ENCODE results near the gene ADAMTSL3.
"Not testable (repeated sequence)": the region's sequence is repeated elsewhere in the genome, so short reads cannot be mapped to it uniquely, and the experiment has no call there.

ADAMTSL3 gene

DNA sequence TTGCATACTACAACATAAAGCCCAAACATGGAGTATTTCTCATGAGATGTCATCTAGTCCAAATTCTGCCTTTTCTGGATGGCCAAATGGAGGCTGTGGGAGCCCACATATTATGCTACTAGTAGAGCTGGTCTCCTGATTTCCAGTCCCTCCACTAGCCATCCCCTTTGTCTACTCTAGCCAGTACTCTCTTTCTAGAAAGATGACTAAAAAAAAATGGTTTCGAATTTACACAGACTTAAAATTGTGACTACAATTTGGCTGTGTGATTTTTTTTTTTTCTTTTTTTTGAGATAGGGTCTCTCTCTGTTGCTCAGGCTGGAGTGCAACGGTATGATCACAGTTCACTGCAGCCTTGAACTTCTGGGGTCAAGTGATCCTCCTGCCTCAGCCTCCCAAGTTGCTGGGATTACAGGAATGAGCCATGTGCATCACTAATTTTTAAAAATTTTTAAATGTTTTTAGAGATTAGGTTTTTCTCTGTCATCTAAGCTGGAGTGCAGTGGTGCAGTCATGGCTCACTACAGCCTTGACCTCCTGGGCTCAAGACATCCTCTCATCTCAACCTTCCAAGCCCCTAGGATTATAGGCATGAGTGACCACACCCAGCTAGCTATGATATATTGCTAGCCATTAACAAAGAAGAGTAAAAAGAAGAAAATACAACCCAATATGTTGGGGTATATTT, 273.9 kb downstream of the ADAMTSL3 start:
- no peak for DNase-seq (ENCODE audit: low read depth)

DNA sequence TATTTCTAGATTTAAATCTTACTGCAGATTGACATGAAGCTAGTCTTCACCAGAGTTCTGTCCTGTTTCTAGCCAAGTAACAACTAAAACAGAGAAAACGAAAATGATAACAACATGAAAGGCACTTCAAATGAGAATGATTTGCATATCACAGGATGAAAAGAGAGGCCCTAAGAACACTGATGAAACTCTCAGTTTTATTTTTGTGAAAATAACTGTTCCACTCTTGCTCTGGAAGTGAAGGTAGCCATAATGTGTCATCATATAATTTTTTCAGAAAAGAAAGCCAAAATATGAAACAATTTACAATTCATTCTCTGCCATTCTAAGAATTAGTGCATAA, 274.4 kb downstream of the ADAMTSL3 start:
- DNase-seq (ENCODE audit: low read depth) = no peak

GRCh38 chr15:83928878-83929418, 275.0 kb downstream of the ADAMTSL3 start:
- no peak for DNase-seq (ENCODE audit: low read depth)

GRCh38 chr15:83929619-83930018, 275.7 kb downstream of the ADAMTSL3 start:
- DNase-seq (ENCODE audit: low read depth) = no peak

GRCh38 chr15:83930392-83931212, 276.7 kb downstream of the ADAMTSL3 start:
- no peak for DNase-seq (ENCODE audit: low read depth)

DNA sequence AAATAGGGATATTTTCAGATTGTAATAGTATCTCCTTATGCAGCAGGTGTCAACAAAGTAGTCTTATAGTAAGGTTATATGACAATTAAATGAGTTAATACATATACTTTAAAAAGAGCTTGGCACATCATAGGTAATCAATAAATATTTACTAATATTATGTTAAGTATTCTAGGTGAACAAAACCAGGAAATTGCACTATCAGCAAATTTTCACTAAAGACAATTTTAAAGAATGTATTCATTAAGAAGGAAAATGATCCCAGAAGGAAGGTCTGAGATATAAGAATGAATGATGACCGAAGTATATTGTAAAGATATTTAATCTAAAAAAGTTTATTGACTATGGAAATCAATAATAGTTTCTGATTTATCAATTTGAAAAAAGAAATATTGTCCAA, 281.9 kb downstream of the ADAMTSL3 start:
- no peak for DNase-seq (ENCODE audit: low read depth)

GRCh38 chr15:83940136-83940535, 286.2 kb downstream of the ADAMTSL3 start:
- DNase-seq (ENCODE audit: low read depth) = no peak

DNA sequence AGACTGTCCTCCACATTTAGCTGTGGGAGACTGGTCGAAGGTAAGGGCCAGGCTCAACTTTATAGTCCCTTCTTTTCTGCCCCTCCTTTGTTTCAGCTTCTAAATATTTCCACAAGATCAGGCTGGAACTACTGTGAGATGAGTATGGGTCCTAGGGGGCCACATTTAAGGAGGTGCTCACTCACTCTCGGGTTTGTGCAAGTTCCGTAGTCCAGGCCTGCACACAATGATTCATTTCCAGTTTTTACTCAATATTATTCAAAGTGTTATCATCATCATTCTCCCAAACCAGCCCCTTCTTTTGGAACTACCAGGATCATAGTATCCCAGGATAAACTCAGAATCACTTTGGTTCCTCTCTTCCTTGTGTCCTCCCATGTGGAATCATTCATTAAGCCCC, 289.1 kb downstream of the ADAMTSL3 start:
- no peak for DNase-seq (ENCODE audit: low read depth)

- DNase-seq (ENCODE audit: low read depth) = no peak
Observed at GRCh38 chr15:83943849-83944404, 290.0 kb downstream of the ADAMTSL3 start.

DNA sequence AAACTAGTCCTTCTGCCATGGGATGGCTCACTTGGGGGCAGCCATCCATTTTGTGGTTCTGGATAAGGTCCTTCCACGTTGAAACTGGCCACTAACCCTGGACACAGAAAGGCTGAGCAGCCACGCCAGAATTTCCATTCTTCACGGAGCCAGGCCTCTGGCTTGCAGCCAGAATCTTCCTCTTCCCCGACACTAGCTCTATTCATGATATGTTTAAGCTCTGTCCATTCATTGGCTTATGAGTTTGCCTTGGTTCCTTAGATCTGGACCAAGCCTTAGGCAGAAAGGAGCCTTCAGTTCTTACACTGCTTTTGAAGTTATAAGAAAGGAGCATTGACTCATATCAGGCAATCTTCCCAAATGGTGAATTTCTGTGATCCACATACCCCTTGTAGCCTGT, 293.2 kb downstream of the ADAMTSL3 start:
- DNase-seq (ENCODE audit: low read depth) = no peak

- DNase-seq (ENCODE audit: low read depth) = no peak
Observed at GRCh38 chr15:83954506-83954905, 300.6 kb downstream of the ADAMTSL3 start.

GRCh38 chr15:83955806-83956265, 301.9 kb downstream of the ADAMTSL3 start:
- no peak for DNase-seq (ENCODE audit: low read depth)

DNA sequence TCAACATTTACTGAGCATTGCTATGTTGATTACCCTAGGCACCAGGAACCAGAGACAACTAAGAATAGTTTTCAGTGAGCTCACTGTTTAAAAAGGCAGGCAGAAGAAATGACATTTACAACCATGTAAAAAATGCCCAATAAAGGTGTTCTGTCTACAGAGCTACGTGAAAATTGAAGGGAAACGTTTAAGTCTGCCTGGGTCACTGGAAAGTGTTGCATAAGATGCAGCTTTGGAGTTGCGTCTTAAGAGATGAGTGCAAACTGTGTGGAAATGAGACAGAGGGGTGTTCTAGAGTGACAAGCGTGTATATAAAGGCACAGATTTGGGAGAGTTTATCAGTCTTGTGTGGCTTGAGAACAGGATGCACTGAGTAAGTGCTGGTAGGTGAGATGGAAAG, 303.0 kb downstream of the ADAMTSL3 start:
- no peak for DNase-seq (ENCODE audit: low read depth)

- DNase-seq (ENCODE audit: low read depth) = no peak
Observed at GRCh38 chr15:83959477-83959876, 305.6 kb downstream of the ADAMTSL3 start.

DNA sequence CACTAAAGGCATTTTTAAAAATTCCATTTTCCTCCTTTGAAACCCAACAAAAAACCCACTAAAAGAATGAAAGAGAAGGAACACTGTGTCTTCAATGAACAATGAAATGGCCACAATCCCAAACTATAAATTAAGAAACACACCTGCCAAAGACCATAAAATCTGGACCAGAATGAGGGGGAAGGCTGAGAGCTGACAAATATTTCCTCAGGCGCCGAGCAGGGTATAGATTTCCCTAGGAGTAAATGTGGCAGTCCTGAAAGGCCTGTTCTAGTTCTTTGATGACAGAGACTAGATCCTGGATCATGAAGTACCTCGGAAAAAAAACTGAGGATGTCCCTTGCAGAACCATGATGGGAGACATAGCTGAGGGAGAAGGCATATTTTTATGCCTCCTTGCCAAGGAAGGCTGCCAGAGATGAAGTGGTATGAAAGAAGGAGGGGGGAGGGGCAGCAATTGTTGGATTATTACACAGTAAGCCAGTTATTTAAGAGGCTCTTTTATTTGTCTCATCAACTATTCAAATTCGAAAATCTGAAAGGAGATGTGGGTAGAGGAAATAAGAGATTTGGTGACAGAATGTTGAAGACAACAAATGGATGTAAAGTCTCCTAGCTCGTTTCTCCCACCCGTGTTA, 306.4 kb downstream of the ADAMTSL3 start:
- no peak for DNase-seq (ENCODE audit: low read depth)

GRCh38 chr15:83961311-83961710, 307.4 kb downstream of the ADAMTSL3 start:
- DNase-seq (ENCODE audit: low read depth) = no peak

DNA sequence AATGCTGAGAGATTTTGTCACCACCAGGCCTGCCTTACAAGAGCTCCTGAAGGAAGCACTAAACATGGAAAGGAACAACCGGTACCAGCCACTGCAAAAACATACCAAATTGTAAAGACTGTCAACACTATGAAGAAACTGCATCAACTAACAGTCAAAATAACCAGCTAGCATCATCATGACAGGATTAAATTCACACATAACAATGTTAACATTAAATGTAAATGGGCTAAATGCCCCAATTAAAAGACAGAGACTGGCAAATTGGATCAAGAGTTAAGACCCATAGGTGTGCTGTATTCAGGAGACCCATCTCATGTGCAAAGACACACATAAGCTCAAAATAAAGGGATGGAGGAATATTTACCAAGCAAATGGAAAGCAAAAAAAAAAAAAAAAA, 311.0 kb downstream of the ADAMTSL3 start:
- DNase-seq (ENCODE audit: low read depth) = not testable (repeated sequence)

- no peak for DNase-seq (ENCODE audit: low read depth)
Observed at GRCh38 chr15:83970295-83970890, 316.5 kb downstream of the ADAMTSL3 start.

GRCh38 chr15:83971992-83972391, 318.1 kb downstream of the ADAMTSL3 start:
- DNase-seq (ENCODE audit: low read depth) = no peak

- no peak for DNase-seq (ENCODE audit: low read depth)
Observed at GRCh38 chr15:83973816-83974215, 319.9 kb downstream of the ADAMTSL3 start.

DNA sequence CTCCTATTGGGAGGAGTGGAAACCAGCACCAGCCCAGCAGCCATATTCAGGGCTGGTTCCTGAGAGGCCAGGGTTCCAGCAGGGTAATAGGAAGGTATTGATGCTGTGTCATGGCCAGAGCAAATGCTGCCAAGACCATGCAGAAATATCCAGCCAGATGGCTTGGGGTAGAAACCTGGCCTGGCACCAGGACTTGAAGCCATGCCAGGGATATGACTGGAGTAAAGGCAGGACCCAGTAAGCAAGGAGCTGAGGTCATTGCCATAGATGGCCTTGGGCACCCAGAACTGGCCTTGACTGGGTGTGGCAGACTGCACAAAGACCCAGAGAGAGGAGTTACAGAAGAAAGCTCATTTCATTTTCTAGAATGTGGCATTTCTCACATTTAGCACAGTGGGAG, 324.1 kb downstream of the ADAMTSL3 start:
- DNase-seq (ENCODE audit: low read depth) = no peak

DNA sequence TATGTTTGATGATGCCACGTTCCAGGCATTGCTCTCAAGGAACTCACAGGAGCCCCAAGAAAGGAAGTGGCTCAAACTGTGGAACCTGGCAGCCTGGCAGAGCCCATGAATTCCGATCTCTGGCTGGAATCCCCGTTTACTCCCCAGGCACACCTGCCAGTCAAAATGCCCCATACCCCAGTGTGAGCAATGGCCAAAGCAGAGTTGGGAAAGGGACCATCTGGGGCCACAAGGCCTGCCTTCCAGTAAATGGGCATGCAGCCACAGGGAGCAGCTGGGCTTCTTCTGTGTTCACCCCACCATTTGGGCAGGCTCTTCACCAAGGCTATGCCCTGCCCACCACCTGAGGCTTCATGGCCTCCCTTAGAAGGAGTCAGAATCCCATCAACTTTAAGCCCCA, 324.7 kb downstream of the ADAMTSL3 start:
- no peak for DNase-seq (ENCODE audit: low read depth)

Data from activated T-helper 9 cell treated with anti-CD3 and anti-CD28 coated beads, Interleukin-2, amount 50 U/mL, for 16 hours (primary cell).